ENCODE measurements around the gene CARTPT. TPM values are rescaled to one million over a fixed set of nuclear protein-coding genes. Genes with fewer than 3 reads are reported as not detected.

CARTPT gene
- total RNA-seq, 2 donors from 2014 or later = not detected

DNA sequence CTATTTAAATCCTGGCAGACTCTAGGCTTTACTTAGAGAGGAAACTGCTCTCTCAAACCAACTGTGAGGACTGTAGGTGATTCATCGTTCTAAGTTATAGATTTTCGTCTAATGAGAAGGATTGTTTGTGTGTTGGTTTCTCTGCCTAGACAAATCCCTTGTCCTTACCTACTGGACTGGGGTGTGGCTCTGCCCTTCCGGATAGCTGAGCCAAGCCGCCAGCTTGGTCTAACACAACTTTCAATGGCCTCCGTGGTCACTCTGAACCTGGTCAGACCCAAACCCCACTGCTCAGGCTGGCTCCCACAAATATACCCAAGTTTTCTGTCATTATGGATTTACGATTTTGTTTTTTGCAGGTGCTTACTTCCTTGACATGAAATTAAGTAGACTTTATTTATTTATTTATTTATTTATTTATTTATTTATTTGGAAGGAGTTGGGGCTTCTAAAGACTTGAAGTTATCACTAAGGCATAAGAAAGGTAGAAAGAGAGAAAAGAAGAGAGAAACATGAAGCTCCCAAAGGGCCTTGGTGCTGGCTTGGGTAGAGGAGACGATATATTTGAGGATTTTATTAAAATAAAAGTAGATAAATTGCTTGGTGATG is 19.0 kb downstream of the CARTPT start:
- TF ChIP-seq, protein P1, sequence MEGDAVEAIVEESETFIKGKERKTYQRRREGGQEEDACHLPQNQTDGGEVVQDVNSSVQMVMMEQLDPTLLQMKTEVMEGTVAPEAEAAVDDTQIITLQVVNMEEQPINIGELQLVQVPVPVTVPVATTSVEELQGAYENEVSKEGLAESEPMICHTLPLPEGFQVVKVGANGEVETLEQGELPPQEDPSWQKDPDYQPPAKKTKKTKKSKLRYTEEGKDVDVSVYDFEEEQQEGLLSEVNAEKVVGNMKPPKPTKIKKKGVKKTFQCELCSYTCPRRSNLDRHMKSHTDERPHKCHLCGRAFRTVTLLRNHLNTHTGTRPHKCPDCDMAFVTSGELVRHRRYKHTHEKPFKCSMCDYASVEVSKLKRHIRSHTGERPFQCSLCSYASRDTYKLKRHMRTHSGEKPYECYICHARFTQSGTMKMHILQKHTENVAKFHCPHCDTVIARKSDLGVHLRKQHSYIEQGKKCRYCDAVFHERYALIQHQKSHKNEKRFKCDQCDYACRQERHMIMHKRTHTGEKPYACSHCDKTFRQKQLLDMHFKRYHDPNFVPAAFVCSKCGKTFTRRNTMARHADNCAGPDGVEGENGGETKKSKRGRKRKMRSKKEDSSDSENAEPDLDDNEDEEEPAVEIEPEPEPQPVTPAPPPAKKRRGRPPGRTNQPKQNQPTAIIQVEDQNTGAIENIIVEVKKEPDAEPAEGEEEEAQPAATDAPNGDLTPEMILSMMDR (IDR thresholded peaks at IDR 0.05) = no peak
- DNase-seq (ENCODE audit: low spot score) = no peak
- no peak overlapping the region for H3K4me3 ChIP-seq
- H3K9me3 ChIP-seq = no peaks in the 10 kb centered on the region
- no peak overlapping the region for H3K27ac ChIP-seq
- no peaks in the 10 kb centered on the region for H3K27me3 ChIP-seq
- H3K36me3 ChIP-seq = no peaks in the 10 kb centered on the region
- H3K4me1 ChIP-seq = no peaks in the 10 kb centered on the region

DNA sequence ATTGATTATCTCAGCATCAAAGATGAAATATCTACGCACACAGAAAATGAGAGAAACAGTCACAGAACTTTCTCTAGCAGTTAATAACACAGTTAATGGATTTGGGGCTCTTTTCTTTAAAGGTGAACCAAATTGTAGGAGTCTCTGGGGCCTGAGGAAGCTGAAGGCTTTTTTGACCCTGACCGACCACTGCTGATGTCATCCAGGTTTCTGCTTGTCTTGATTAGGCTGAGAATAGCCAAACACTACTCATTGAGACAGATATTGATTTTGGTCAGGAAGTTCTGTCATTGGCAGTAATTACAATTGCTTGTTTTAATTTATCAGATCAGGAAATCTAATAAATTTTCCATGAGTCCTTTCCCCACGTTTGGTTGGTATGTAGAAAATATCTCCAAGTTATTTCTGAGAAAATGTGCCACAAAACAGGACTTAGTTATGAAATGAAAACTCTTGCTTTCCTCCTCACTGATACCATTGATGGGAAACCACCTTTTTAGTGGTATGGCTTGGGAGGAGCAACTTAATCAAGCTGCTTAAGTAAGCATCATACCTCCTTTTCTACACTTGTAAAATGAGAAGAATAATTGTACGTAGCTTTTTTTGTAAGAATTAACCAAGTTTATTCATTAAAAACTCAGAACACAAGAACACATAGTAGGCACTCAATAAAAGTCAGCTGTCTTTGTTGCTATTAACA is 19.7 kb downstream of the CARTPT start:
- Histone ChIP-seq H3K4me1 (no peaks in the 10 kb centered on the region), H3K9me3 (no peaks in the 10 kb centered on the region), H3K36me3 (no peaks in the 10 kb centered on the region), H3K27ac (no peak overlapping the region), H3K27me3 (no peaks in the 10 kb centered on the region), H3K4me3 (no peak overlapping the region)
- TF ChIP-seq, protein P1 (IDR thresholded peaks at IDR 0.05) = no peak
- DNase-seq (ENCODE audit: low spot score) = no peak

DNA sequence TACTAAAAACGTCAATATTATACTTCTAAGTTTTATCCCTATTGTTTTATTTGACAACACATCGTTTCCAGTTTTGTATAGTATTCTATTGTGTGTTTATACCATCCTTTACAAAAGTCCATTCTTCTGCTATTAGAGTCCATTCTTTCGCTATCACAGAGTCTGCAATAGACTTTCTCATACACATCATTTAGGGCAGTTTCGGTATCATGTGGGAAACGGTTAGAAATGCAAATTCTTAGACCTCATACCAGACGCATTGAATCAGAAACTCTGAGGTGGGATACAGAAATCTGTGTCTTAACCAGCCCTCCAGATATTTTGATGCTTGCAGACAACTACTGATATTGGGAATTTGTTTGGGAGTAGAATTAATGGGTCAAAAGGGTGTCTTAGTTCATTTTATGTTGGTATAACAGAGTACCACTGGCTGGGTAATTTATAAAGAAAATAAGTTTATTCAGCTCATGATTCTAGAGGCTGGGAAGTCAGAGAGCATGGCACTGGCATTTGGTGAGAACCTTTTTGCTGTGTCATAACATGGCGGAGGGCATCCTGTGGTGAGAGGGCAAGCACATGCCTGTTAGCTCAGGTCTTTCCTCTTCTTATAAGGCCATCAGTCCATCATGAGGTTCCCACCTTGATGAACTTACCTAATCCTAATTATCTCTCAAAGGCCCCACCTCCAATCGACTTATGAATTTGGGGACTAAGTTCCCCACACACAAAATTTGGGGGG is 21.1 kb downstream of the CARTPT start:
- Histone ChIP-seq H3K4me3 (no peak overlapping the region), H3K27me3 (no peaks in the 10 kb centered on the region), H3K4me1 (no peaks in the 10 kb centered on the region), H3K27ac (no peak overlapping the region), H3K9me3 (no peaks in the 10 kb centered on the region), H3K36me3 (no peaks in the 10 kb centered on the region)
- no peak for DNase-seq (ENCODE audit: low spot score)
- TF ChIP-seq, protein P1 (IDR thresholded peaks at IDR 0.05) = no peak

DNA sequence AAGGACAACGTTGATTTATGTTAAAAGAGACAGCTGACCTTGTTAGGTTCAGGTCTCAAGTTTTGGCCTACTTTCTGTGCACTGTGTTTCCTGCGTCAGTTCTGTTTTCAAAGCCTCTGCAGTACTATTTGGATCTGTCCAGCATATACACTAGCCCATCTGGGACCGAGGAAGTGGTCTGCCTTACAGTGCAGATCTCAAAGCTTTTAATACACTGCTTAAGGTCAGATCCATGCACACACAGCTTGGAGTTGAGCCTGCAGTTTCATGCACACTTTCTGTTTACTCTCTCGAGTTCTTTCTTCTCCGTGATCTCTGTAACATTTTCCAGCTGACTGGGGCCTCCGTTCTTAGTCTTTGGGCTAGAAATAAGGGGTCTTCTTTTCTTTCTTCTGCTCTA is 24.1 kb downstream of the CARTPT start:
- H3K4me1 ChIP-seq = no peaks in the 10 kb centered on the region
- H3K4me3 ChIP-seq = no peak overlapping the region
- no peaks in the 10 kb centered on the region for H3K9me3 ChIP-seq
- H3K36me3 ChIP-seq = no peaks in the 10 kb centered on the region
- TF ChIP-seq, protein P1 (IDR thresholded peaks at IDR 0.05) = no peak
- no peak overlapping the region for H3K27ac ChIP-seq
- DNase-seq (ENCODE audit: low spot score) = no peak
- H3K27me3 ChIP-seq = no peaks in the 10 kb centered on the region

DNA sequence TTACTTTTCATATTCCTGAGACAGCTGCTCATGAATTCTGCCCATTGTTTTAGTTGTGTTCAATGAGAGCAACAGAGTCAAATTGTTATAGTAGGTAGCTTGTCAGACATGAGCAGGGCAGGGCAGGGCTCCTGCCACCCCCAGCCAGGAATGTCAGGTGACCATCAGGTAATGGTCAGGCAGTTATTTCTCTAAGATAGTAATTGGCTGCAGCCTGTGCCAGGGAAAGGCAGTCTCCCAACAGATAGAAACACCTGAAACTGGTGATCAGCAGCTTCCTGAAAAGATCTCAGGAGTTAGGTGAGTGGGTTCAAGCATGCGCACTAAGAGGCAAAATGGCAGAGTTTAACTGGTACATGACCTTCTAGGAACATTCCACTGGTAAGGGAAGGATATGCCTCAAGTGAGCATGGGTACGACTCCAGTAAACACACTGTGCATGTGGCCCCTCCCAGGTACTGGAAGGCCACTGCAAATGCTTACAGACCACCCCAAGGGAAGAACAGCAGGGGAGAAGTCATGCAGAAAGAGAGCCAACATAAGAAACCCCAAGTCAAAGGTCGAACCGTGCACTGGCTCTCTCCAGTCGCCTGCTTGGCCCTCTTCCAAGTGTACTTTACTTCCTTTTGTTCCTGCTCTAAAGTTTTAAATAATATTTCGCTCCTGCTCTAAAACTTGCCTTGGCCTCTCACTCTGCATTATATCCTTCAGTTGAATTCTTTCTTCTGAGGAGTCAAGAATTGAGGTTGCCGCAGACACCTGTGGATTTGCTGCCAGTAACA is 25.1 kb downstream of the CARTPT start:
- no peak overlapping the region for H3K27ac ChIP-seq
- TF ChIP-seq, protein P1 (IDR thresholded peaks at IDR 0.05) = no peak
- no peaks in the 10 kb centered on the region for H3K4me1 ChIP-seq
- no peak overlapping the region for H3K4me3 ChIP-seq
- H3K36me3 ChIP-seq = no peaks in the 10 kb centered on the region
- DNase-seq (ENCODE audit: low spot score) = no peak
- no peaks in the 10 kb centered on the region for H3K9me3 ChIP-seq
- no peaks in the 10 kb centered on the region for H3K27me3 ChIP-seq
